OCI-LY3 (cell line): ENCODE data around the gene STK39.

Source experiments
- CTCF ChIP-seq: fragments of 200-600, 300-600 bp; sonication (generic); IDR thresholded peaks from 2 replicates; pipeline ENCODE4 v1.5.1; 2014; ENCODE audit warnings: antibody characterized with exemption, low read length, low read depth
- EZH2phosphoT487 ChIP-seq: fragments of 200-600 bp; shearing (Covaris generic); IDR thresholded peaks from 2 replicates; pipeline ENCODE4 v1.6.1; 2018; ENCODE audit warnings: antibody characterized with exemption, mixed run types, low read depth

GRCh38 chr2:168212167-168212566 lies 35.2 kb downstream of the STK39 start:
- no peak for TF ChIP-seq CTCF
- TF ChIP-seq EZH2phosphoT487: no peak
